Testis (tissue), 3 donors: ENCODE measurements around the gene MXRA5. TPM values are rescaled to one million over a fixed set of nuclear protein-coding genes. Genes with fewer than 3 reads are reported as not detected.

Source experiments
- DNase-seq: peaks from one replicate; pipeline ENCODE4 v3.0.0-alpha.2; 2019
- H3K27ac ChIP-seq, 2 donors: fragments of 200-600 bp; sonication (generic); one replicate each; pipeline ENCODE4 v1.5.1; 2019
- H3K27me3 ChIP-seq: fragments of 200-600 bp; sonication (generic); one replicate; pipeline ENCODE4 v1.5.1; 2019
- H3K36me3 ChIP-seq: fragments of 200-600 bp; sonication (generic); one replicate; pipeline ENCODE4 v1.5.1; 2017; ENCODE audit warnings: low read depth; ENCODE audit errors: missing control alignments
- H3K4me1 ChIP-seq: fragments of 200-600 bp; sonication (generic); one replicate; pipeline ENCODE4 v1.5.1; 2019
- H3K4me3 ChIP-seq, 2 donors: fragments of 200-600 bp; sonication (generic); one replicate each; pipeline ENCODE4 v1.5.1; 2017 to 2019
- H3K9me3 ChIP-seq: fragments of 200-600 bp; sonication (generic); one replicate; pipeline ENCODE4 v1.5.1; 2017
- POLR2A ChIP-seq: fragments of 450-650 bp; IDR thresholded peaks from one replicate; pipeline ENCODE4 v1.6.1; 2017; ENCODE audit warnings: antibody characterized with exemption, mild to moderate bottlenecking, moderate library complexity
- WGBS, 2 donors: methylation state at CpG; one replicate each; pipeline ENCODE4 v1.1.5; 2018; 5-methylcytosine and 5-hydroxymethylcytosine counted together
- intact Hi-C: fragments of 100-400 bp; cut with DNase I; formaldehyde crosslinking; loops from one replicate; pipeline ENCODE4 v1.15.1; 2023; ENCODE audit warnings: low total_unique reads
- polyA plus RNA-seq: library from polyadenylated mRNA; stranded (reverse); fragments of 350-450 nt; fragmentation: Illumina TruSeq; extraction: RNeasy Lipid Tissue Mini Kit (QIAGEN cat#74804); gene quantifications from one replicate; pipeline ENCODE4 v1.2.3, GENCODE V29; 2014; ENCODE audit warnings: low read depth, low replicate concordance; ENCODE audit not compliant: insufficient read depth
- total RNA-seq, 2 donors: library from RNA; depleted of rRNA; stranded (reverse); fragments of >200 nt; gene quantifications; one replicate each; pipeline ENCODE4 v1.2.3, GENCODE V29; 2016
- TF ChIP-seq, protein P1 (sequence below), 3 experiments: fragments of 450-650 bp in 2 of 3; fragments of 200-600 bp in 1 of 3; sonication (generic) in 1 of 3; IDR thresholded peaks; one replicate each; pipeline ENCODE4 v1.5.1; 2016 to 2019; ENCODE audit warnings: antibody characterized with exemption in 3 of 3, mild to moderate bottlenecking in 2 of 3, moderate library complexity in 1 of 3

The MXRA5 gene
- total and polyA plus RNA-seq, 3 donors from 2014 or later: 0.31 to 8.6 (median 0.68) TPM

DNA sequence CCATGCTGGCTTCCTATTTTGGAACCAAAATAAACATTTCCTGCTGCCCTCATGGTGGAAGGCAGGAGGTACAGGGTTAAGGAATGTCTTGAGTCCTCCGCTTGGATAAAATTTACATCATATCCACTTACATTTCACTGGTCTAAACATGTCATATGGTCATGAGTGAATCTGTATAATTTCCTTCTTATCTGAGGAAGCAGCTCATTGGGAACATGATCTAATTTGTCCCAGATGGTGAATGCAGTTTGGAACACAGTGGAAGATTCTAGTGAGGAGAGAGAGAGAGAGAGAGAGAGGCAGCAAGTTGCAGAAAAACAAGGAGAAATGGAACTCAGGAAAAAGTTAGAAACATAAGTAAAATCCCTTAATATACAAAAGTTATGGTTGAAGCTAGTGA, 46.8 kb downstream of the MXRA5 start:
- Histone ChIP-seq H3K4me3 (no peak overlapping the region), H3K36me3 (no peaks in the 10 kb centered on the region), H3K4me1 (no peaks in the 10 kb centered on the region), H3K27ac (no peak overlapping the region), H3K9me3 (no peaks in the 10 kb centered on the region), H3K27me3 (no peaks in the 10 kb centered on the region)
- intact Hi-C loops: no loop called here
- no peak for DNase-seq
- 47 to 86% methylated on average over 1 of the region's 1 CpG for WGBS, 2 donors
- TF ChIP-seq POLR2A: no peak
- TF ChIP-seq, protein P1, sequence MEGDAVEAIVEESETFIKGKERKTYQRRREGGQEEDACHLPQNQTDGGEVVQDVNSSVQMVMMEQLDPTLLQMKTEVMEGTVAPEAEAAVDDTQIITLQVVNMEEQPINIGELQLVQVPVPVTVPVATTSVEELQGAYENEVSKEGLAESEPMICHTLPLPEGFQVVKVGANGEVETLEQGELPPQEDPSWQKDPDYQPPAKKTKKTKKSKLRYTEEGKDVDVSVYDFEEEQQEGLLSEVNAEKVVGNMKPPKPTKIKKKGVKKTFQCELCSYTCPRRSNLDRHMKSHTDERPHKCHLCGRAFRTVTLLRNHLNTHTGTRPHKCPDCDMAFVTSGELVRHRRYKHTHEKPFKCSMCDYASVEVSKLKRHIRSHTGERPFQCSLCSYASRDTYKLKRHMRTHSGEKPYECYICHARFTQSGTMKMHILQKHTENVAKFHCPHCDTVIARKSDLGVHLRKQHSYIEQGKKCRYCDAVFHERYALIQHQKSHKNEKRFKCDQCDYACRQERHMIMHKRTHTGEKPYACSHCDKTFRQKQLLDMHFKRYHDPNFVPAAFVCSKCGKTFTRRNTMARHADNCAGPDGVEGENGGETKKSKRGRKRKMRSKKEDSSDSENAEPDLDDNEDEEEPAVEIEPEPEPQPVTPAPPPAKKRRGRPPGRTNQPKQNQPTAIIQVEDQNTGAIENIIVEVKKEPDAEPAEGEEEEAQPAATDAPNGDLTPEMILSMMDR (IDR thresholded peaks at IDR 0.05): no peak

DNA sequence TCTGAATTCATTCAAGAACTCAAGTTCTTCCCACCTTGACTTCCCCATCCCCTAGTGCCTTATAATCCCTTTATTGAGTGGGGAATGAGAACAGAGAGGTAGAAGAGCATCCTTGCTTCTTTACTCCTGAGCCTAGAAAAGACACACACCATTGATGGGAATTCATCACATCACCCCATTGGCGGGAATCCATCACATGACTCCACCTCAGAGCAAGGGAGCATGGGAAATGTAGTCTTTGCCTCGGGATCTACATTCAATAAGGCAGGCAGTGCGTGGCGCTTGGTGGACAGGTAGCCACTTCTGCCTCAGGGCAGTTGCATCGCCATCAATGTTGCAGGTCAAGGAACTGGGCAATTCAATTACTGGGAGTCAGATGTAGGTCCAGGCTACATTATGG, 50.7 kb downstream of the MXRA5 start:
- no peaks in the 10 kb centered on the region for H3K36me3 ChIP-seq
- H3K4me1 ChIP-seq: no peaks in the 10 kb centered on the region
- no peak overlapping the region for H3K4me3 ChIP-seq
- no peak for TF ChIP-seq POLR2A
- TF ChIP-seq, protein P1 (IDR thresholded peaks at IDR 0.05): no peak
- H3K27ac ChIP-seq: no peak overlapping the region
- intact Hi-C loops: no loop called here
- no peaks in the 10 kb centered on the region for H3K27me3 ChIP-seq
- whole genome bisulfite sequencing, 2 donors: 69% methylated on average over 4 to 5 of the region's 5 CpGs
- H3K9me3 ChIP-seq: no peaks in the 10 kb centered on the region
- DNase-seq: peak; percentile 56

DNA sequence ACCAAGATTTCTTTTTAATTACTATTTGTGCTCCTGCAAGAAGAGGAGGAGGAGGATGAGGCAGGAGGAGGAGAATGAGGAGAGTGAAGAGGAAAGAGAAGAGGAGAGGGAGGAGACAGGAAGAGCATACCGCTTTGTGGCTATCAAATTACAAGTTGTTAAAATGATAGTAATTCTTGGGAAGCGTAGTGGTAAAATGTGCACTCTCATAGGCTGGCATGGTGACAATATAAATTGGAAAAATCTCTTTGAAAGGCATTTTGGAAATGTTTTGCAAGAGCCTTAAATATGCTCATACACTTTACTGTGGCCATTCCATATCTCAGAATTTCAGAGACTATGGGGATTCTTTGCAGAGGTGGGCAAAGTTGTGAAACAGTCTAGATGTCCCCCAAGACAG, 53.2 kb downstream of the MXRA5 start:
- Histone ChIP-seq H3K27ac (no peak overlapping the region), H3K36me3 (no peaks in the 10 kb centered on the region), H3K27me3 (no peaks in the 10 kb centered on the region), H3K4me3 (no peak overlapping the region), H3K9me3 (no peaks in the 10 kb centered on the region), H3K4me1 (no peaks in the 10 kb centered on the region)
- no peak for DNase-seq
- 37 to 67% methylated on average over 2 of the region's 2 CpGs for WGBS, 2 donors
- TF ChIP-seq, protein P1 (IDR thresholded peaks at IDR 0.05): no peak
- TF ChIP-seq POLR2A: no peak
- intact Hi-C loops: no loop called here

DNA sequence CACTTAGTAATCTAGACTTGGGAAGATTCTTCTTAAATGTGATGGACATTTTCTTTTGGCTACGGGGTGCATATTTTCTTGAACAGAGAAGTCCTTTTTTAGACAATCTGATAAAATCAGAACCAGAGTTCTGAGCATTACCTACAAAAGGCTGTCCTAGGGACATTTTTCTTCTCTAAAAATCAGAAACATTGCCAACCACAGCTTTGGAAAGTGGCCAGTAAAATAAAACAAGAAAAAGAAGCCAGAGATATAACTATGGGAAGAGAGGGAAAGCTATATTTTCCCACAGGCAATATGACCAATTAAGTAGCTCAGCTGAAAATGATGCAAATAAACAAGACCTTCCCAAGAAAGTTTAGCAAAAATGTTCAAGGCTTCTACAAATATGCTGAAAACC, 55.9 kb downstream of the MXRA5 start:
- TF ChIP-seq, protein P1 (IDR thresholded peaks at IDR 0.05): no peak
- TF ChIP-seq POLR2A: no peak
- DNase-seq: no peak
- Histone ChIP-seq H3K4me3 (no peak overlapping the region), H3K27me3 (no peaks in the 10 kb centered on the region), H3K27ac (no peak overlapping the region), H3K36me3 (no peaks in the 10 kb centered on the region), H3K4me1 (no peaks in the 10 kb centered on the region), H3K9me3 (no peaks in the 10 kb centered on the region)
- intact Hi-C loops: no loop called here
- WGBS, 2 donors: 85 to 88% methylated on average over 1 of the region's 1 CpG

DNA sequence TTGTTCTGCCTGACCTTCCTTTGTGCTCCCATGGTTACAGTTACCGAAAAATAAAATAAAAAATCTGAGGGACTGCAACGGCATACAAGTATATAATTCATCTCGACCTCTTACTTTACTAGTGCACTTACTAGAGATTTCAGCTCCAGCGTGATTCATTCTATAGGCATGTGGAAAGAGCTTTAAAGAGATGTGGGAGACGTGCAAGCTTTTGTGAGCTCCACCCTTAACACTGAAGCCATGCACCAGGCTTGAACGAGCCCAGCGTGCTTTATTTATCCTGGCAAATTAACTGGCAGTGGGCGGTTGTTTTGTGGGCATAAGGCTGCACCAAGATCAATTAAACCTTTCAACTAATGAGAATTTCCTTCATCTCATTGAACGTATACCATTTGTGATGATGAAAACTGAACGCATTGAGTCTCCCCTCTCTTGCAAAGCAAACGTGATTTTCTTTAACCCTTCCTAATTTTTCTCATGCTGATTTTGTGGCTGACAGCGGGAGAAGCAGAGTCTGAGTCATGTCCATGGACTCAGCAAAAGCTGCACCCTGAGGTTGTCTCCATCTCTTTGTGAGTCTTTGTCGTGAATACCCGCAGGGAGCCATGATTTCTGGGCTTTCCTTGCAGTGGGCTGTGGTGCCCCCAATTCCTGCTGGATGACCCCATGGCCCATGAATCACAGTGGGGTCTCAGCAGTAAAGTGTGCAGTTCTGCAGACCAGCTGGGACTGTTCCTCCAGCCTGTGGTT, 60.1 kb downstream of the MXRA5 start:
- H3K9me3 ChIP-seq: no peaks in the 10 kb centered on the region
- 65 to 68% methylated on average over 13 to 14 of the region's 14 CpGs for WGBS, 2 donors
- intact Hi-C loops: no loop called here
- TF ChIP-seq, protein P1 (IDR thresholded peaks at IDR 0.05): no peak
- no peak for TF ChIP-seq POLR2A
- no peak overlapping the region for H3K27ac ChIP-seq
- H3K4me1 ChIP-seq: no peaks in the 10 kb centered on the region
- no peaks in the 10 kb centered on the region for H3K27me3 ChIP-seq
- no peak overlapping the region for H3K4me3 ChIP-seq
- no peaks in the 10 kb centered on the region for H3K36me3 ChIP-seq
- no peak for DNase-seq
